ENCODE measurements around the gene SNX17. TPM values are rescaled to one million over a fixed set of nuclear protein-coding genes. Genes with fewer than 3 reads are reported as not detected.
"Not testable (repeated sequence)": the region's sequence is repeated elsewhere in the genome, so short reads cannot be mapped to it uniquely, and the experiment has no call there.

Gene SNX17
- total RNA-seq, 2 donors from 2014 or later: 66.1 to 70.7 TPM

- DNase-seq; H3K27me3 Mint-ChIP-seq (ENCODE audit: low read depth); H3K36me3 Mint-ChIP-seq (ENCODE audit: insufficient read depth in 2 of 2); H3K27ac Mint-ChIP-seq; H3K4me3 Mint-ChIP-seq; H3K9me3 Mint-ChIP-seq; ATAC-seq (replicated peaks in 1 of 2): not testable (repeated sequence)
- H3K4me1 Mint-ChIP-seq (ENCODE audit: low read depth): peaks cover 18% of the 10 kb centered on the region
Measured at GRCh38 chr2:27425039-27425438, 54.6 kb downstream of the SNX17 start.

Other genes with a start within 250 kb of the SNX17 start
- under 1 TPM; 0.34 to 0.72 TPM for gene ABHD1, start 246.8 kb upstream of the SNX17 start, total RNA-seq
- gene PREB, start 236.0 kb upstream of the SNX17 start, total RNA-seq: 10 to 100 TPM; 35.5 to 41.1 TPM
- gene PRR30, start 231.2 kb upstream of the SNX17 start, total RNA-seq: not detected
- not detected for gene TCF23, start 221.6 kb upstream of the SNX17 start, total RNA-seq
- gene ATRAID, start 158.6 kb upstream of the SNX17 start, total RNA-seq: 10 to 100 TPM; 80.5 to 87.3 TPM
- 10 to 100 TPM; 38.8 to 39.2 TPM for gene SLC5A6, start 158.3 kb upstream of the SNX17 start, total RNA-seq
- 10 to 100 TPM; 53.6 to 64.5 TPM for gene CAD, start 153.2 kb upstream of the SNX17 start, total RNA-seq
- gene SLC30A3, start 107.6 kb upstream of the SNX17 start, total RNA-seq: 1 to 10 TPM; 1.5 to 2.3 TPM
- gene DNAJC5G, start 95.2 kb upstream of the SNX17 start, total RNA-seq: under 1 TPM in 1 of 2 donors, not detected in 1; 0.31 TPM
- gene TRIM54, start 88.2 kb upstream of the SNX17 start, total RNA-seq: under 1 TPM in 1 of 2 donors, not detected in 1; 0.36 TPM
- 1 to 10 TPM; 4.9 to 7.6 TPM for gene UCN, start 62.2 kb upstream of the SNX17 start, total RNA-seq
- gene MPV17, start 47.5 kb upstream of the SNX17 start, total RNA-seq: 10 to 100 TPM; 73.2 to 93.0 TPM
- gene GTF3C2, start 13.9 kb upstream of the SNX17 start, total RNA-seq: 10 to 100 TPM; 56.6 to 58.7 TPM
- gene EIF2B4, start 278 bp upstream of the SNX17 start, total RNA-seq: 10 to 100 TPM; 30.0 to 42.7 TPM
- 10 to 100 TPM; 15.7 to 15.9 TPM for gene ZNF513, start 10.1 kb downstream of the SNX17 start, total RNA-seq
- gene PPM1G, start 39.0 kb downstream of the SNX17 start, total RNA-seq: 100 to 1,000 TPM; 122 to 132 TPM
- 10 to 100 TPM; 79.7 to 96.3 TPM for gene NRBP1, start 58.0 kb downstream of the SNX17 start, total RNA-seq
- 10 to 100 TPM; 13.4 to 14.6 TPM for gene KRTCAP3, start 71.8 kb downstream of the SNX17 start, total RNA-seq
- 10 to 100 TPM; 11.7 to 13.0 TPM for gene IFT172, start 119.1 kb downstream of the SNX17 start, total RNA-seq
- gene FNDC4, start 124.6 kb downstream of the SNX17 start, total RNA-seq: under 1 TPM; 0.19 to 0.24 TPM
- not detected for gene GCKR, start 126.2 kb downstream of the SNX17 start, total RNA-seq
- 10 to 100 TPM; 23.2 to 26.8 TPM for gene ZNF512, start 212.4 kb downstream of the SNX17 start, total RNA-seq

Measured in activated T-cell treated with anti-CD3 and anti-CD28 coated beads, Interleukin-2, amount 50 U/mL, for 72 hours (primary cell).